Measurements from ENCODE around the gene FOXD3.
A peak's percentile ranks its signal among the peaks of the same experiment; 100 is the strongest.

Gene FOXD3

DNA sequence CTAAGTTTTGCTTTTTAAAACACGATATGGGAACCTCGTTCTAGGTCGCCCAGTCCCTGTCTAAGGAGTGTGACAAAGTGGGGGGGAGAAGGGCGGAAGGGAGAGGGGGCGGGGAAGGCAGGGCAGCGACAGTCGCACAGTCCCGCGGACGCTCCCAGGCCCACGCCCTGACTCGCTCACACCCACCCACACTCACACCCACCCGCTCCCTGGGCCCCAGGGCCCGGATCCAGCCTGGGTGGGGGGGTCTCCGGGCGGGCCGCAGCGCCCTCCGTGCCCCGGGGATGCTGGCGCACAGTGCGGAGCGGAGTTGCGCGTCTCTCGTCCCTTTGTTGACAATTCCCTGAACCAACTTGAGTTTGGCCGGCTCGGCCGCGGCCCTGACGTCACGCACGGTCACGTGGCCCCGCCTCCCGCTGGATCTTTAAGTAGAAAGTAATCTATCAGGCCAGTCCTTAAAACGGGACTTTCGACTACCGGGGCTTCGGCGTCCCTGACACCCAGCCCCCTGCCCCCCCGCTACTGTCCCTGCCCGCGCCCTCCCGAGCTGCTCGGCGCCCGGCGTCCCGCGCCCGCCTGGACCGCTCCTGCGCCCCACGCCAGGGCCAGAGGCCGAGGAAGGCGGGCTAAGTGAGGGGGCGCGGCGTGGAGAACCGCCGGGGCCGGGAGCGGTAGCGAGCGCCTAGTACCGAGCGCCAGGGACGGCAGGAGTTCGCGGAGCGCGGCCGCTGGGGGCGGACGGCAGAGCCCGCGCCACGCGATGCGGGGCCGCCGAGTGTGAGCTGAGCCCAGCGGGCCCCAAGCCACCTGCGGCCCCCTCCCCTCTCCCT, at the start of gene FOXD3:
TSS of gene FOXD3 (plus strand) at position 454 of the 830 bp plus-strand sequence. CDS start 492 bp downstream, outside the sequence.
- DNase-seq: peak; percentile 67

- DNase-seq: no peak
These were observed 49.6 kb upstream of the FOXD3 start for GRCh38 chr1:63272811-63273210.

DNA sequence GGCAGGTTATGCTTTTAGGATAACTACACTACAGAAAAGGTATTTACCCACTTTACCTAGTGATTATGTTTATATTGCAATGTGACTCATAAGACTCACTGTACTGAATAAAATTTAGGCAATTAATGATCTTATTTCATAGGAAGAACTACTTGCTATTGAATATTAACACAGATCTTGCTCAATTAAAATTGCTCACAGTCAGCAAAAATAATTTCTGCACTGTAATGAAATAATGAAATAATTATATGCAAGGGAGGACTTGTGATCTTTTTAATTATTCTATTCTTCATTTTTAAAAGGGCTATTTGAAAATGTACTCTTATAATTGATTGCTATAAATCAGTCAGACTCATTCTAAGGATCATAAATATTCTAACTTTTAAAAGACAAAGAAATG, 48.0 kb upstream of the FOXD3 start:
- DNase-seq: no peak

DNA sequence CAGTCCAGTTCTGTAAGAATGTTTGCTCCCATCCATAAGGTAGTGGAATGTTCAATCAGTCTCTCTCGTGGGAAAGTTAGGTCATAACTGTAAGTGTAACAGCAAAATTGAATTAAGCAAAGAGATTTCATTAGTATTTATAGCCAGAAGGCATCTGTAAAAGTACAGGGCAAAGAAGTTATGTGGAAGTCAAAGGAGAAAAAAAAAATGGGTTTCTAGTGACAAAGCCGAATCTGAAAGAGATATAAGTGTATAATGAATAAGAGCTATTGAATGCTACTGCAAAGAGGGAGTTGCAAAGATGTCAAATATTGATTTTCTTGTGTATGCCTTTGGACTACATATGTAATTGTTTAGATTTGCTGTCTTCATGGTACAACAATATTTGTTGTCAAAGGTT, 47.4 kb upstream of the FOXD3 start:
- DNase-seq: no peak

DNA sequence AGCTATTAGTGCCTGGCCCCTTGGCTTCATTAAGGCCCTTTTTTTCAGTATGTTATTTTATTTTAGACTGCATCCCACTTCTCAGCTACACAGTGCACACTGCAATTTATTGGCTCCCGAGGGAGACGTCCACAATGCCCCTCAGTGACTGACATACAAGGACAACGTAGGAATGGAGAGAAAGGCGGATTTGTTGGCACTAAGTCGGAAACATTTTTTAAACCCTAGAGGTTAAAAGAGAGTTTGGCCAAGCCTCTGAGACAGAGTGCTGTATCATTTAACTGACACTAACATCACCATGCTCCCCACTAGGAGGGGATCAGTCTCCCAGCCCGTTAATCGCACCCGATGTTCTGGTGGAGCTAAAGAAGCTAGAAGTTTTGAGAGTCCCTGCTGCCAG, 45.7 kb upstream of the FOXD3 start:
- DNase-seq: no peak

GRCh38 chr1:63277195-63278192, 44.9 kb upstream of the FOXD3 start:
- no peak for DNase-seq

- no peak for DNase-seq
These were observed 40.6 kb upstream of the FOXD3 start for GRCh38 chr1:63281753-63282152.

- DNase-seq: no peak
These were observed 33.2 kb upstream of the FOXD3 start for GRCh38 chr1:63289135-63289534.

- DNase-seq: no peak
These were observed 27.4 kb upstream of the FOXD3 start for GRCh38 chr1:63294803-63295594.

GRCh38 chr1:63304410-63304809, 18.0 kb upstream of the FOXD3 start:
- no peak for DNase-seq

DNA sequence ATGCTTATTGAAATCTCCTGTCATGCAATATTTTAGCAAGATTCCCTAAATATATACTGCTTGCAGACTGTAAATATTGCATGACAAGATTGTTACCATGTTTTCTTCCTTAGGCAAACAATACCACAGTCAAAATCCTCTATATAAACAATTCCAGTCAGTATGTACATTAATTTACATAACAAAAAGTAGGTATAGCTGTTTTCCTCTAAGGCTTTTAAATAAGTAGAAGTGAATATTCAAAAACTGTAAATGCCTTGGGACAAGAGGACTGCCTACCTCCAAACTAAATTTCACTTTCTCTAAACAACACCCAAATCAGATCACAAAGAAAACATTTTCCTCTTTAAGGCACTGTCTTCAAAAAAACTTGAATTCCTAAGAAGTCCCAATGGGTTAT, 17.3 kb upstream of the FOXD3 start:
- DNase-seq: no peak

- DNase-seq: no peak
These were observed 15.1 kb upstream of the FOXD3 start for GRCh38 chr1:63307196-63307794.

GRCh38 chr1:63316598-63316983, 5.8 kb upstream of the FOXD3 start:
- DNase-seq: no peak

GRCh38 chr1:63316984-63317816, 5.2 kb upstream of the FOXD3 start:
- peak; percentile 79 for DNase-seq

- DNase-seq: no peak
These were observed 4.6 kb upstream of the FOXD3 start for GRCh38 chr1:63317817-63318152.

GRCh38 chr1:63318201-63318979, 4.0 kb upstream of the FOXD3 start:
- DNase-seq: no peak

- DNase-seq: no peak
These were observed 3.0 kb upstream of the FOXD3 start for GRCh38 chr1:63319046-63320021.

GRCh38 chr1:63320022-63320721, 2.2 kb upstream of the FOXD3 start:
- no peak for DNase-seq
